GM23338 (cell line): ENCODE results near the gene SUB1. TPM values are rescaled to one million over a fixed set of nuclear protein-coding genes. Genes with fewer than 3 reads are reported as not detected.

Source experiments
- ATAC-seq: fragments of 200-7000 bp; cut with Tn5 transposase; 3 replicates; pipeline ENCODE4 v1.9.1; 2020
- DNase-seq: peaks from one replicate; pipeline ENCODE4 v3.0.0-alpha.2; 2015; ENCODE audit warnings: low spot score
- H2AFZ ChIP-seq: fragments of 200-600 bp; sonication (generic); 2 replicates; pipeline ENCODE4 v1.8.0; 2016; ENCODE audit warnings: antibody characterized with exemption, mild to moderate bottlenecking, moderate library complexity
- H3F3A ChIP-seq: fragments of 200-600 bp; sonication (generic); replicated peaks from 2 replicates; pipeline ENCODE4 v1.8.0; 2017; ENCODE audit warnings: antibody characterized with exemption, mixed run types, low read depth
- H3K27ac ChIP-seq: fragments of 200-600 bp; sonication (generic); 2 replicates; pipeline ENCODE4 v1.6.1; 2016; ENCODE audit warnings: low read depth
- H3K27me3 ChIP-seq: fragments of 200-600 bp; sonication (generic); 2 replicates; pipeline ENCODE4 v1.8.0; 2016; ENCODE audit warnings: mild to moderate bottlenecking, mixed run types, moderate library complexity; ENCODE audit not compliant: insufficient read depth
- H3K36me3 ChIP-seq: fragments of 200-600 bp; sonication (generic); 2 replicates; pipeline ENCODE4 v1.8.0; 2016; ENCODE audit warnings: mild to moderate bottlenecking; ENCODE audit not compliant: insufficient read depth
- H3K4me1 ChIP-seq: fragments of 200-600 bp; sonication (generic); 2 replicates; pipeline ENCODE4 v1.8.0; 2016; ENCODE audit warnings: mild to moderate bottlenecking, moderate library complexity; ENCODE audit not compliant: insufficient read depth
- H3K4me2 ChIP-seq: fragments of 200-600 bp; sonication (generic); 2 replicates; pipeline ENCODE4 v1.7.1; 2017; ENCODE audit warnings: mixed run types
- H3K4me3 ChIP-seq: fragments of 200-600 bp; sonication (generic); 2 replicates; pipeline ENCODE4 v1.6.1; 2016; ENCODE audit warnings: mixed run types
- H3K79me2 ChIP-seq: fragments of 200-600 bp; sonication (generic); replicated peaks from 2 replicates; pipeline ENCODE4 v1.8.0; 2017; ENCODE audit warnings: mild to moderate bottlenecking; ENCODE audit not compliant: insufficient read depth
- H3K9me2 ChIP-seq: fragments of 200-600 bp; sonication (generic); 2 replicates; pipeline ENCODE4 v1.8.0; 2017; ENCODE audit not compliant: insufficient read depth
- H4K20me1 ChIP-seq: fragments of 200-600 bp; sonication (generic); replicated peaks from 2 replicates; pipeline ENCODE4 v1.8.0; 2017; ENCODE audit warnings: mild to moderate bottlenecking; ENCODE audit not compliant: insufficient read depth
- H3K27ac Mint-ChIP-seq: 2 replicates; pipeline ENCODE4 v1.8.0; 2020; ENCODE audit warnings: inconsistent platforms, mild to moderate bottlenecking, moderate library complexity, mixed read lengths
- H3K27me3 Mint-ChIP-seq: 3 replicates; pipeline ENCODE4 v1.8.0; 2022; ENCODE audit warnings: low read depth, mild to moderate bottlenecking, moderate library complexity, mixed read lengths, inconsistent platforms; ENCODE audit not compliant: insufficient read depth, poor library complexity
- H3K36me3 Mint-ChIP-seq: 3 replicates; pipeline ENCODE4 v1.8.0; 2021; ENCODE audit warnings: low read depth, mild to moderate bottlenecking, inconsistent platforms, moderate library complexity, mixed read lengths
- H3K4me1 Mint-ChIP-seq: 3 replicates; pipeline ENCODE4 v1.8.0; 2020; ENCODE audit warnings: mild to moderate bottlenecking, inconsistent platforms, mixed read lengths
- H3K4me3 Mint-ChIP-seq: 3 replicates; pipeline ENCODE4 v1.8.0; 2021; ENCODE audit warnings: moderate library complexity, mild to moderate bottlenecking, inconsistent platforms, mixed read lengths
- H3K9me3 Mint-ChIP-seq: 3 replicates; pipeline ENCODE4 v1.8.0; 2020; ENCODE audit warnings: moderate library complexity, mild to moderate bottlenecking, inconsistent platforms, mixed read lengths
- CREB1 ChIP-seq: fragments of 250-450 bp; sonication (Bioruptor Pico); IDR thresholded peaks from 2 replicates; pipeline ENCODE4 v1.5.0; 2020; ENCODE audit warnings: low read depth, mild to moderate bottlenecking, moderate library complexity
- EZH2 ChIP-seq: fragments of 200-600 bp; sonication (generic); IDR thresholded peaks from one replicate; pipeline ENCODE4 v1.8.0; 2017; ENCODE audit warnings: antibody characterized with exemption, mild to moderate bottlenecking, low read depth; ENCODE audit not compliant: unreplicated experiment
- NANOG ChIP-seq: IDR thresholded peaks from 2 replicates; pipeline ENCODE4 v1.6.1; 2016; ENCODE audit warnings: antibody characterized with exemption, borderline replicate concordance
- POLR2AphosphoS5 ChIP-seq: IDR thresholded peaks from 2 replicates; pipeline ENCODE4 v1.6.1; 2016; ENCODE audit warnings: antibody characterized with exemption, low read depth
- STAT1 ChIP-seq: IDR thresholded peaks from one replicate; pipeline ENCODE4 v1.6.1; 2016; ENCODE audit warnings: antibody characterized with exemption; ENCODE audit not compliant: unreplicated experiment
- ZNF331 ChIP-seq: fragments of 250-450 bp; sonication (Bioruptor Pico); IDR thresholded peaks from 2 replicates; pipeline ENCODE4 v1.5.0; 2020; ENCODE audit warnings: low read depth, mild to moderate bottlenecking, moderate library complexity
- polyA plus RNA-seq: library from polyadenylated mRNA; unstranded; fragments of >200 nt; fragmentation: Nextera tagmentation; extraction: Ambion mirVana; gene quantifications from 2 replicates; pipeline ENCODE4 v1.2.1, GENCODE V29; 2016
- total RNA-seq: library from RNA; depleted of rRNA; stranded (reverse); fragments of >200 nt; shearing (Covaris generic); gene quantifications from 2 replicates; pipeline ENCODE4 v1.2.3, GENCODE V29; 2014
- TF ChIP-seq, protein P1 (sequence below), 2 experiments: fragments of 200-600 bp in 1 of 2; sonication (generic) in 1 of 2; conservative IDR thresholded peaks; 2 replicates each; pipeline versions ENCODE4 v1.5.1 to v1.6.1; 2016 to 2017; ENCODE audit warnings: antibody characterized with exemption in 2 of 2, low read depth in 2 of 2, mild to moderate bottlenecking in 2 of 2, moderate library complexity in 1 of 2
- TF ChIP-seq, protein P2 (sequence below): fragments of 250-450 bp; sonication (Bioruptor Pico); IDR thresholded peaks from 2 replicates; pipeline ENCODE4 v1.5.0; 2020; ENCODE audit warnings: mild to moderate bottlenecking, moderate library complexity

The SUB1 gene
- total and polyA plus RNA-seq, 2 experiments from 2014 or later, result 365 to 1,041 TPM

DNA sequence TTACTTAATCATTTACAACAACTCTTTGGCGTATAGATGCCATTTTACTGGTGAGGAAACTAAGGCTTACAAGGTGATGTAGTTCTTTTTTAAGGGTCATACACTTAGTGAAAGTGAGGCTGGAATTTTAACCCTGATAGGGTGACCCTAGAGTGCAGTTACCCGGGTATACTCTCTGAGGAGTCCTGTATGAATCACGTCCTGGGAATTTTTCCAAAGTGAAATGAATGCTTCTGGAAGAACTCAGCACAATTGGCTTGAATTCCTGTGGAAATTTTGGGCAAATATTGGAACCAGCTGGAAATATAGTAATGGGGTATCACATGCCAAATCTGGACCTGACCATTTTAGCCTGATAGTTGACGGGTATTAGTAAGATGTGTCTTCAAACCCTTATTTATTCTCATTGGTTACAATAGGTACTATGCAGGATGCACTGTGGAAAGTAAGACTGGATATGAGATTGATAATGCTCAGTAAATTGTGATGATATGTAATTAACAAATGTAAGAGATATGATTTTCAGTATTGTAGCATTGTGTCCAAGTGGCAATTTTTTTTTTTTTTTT lies 14.8 kb downstream of the SUB1 start:
- no peak overlapping the region for H3K27ac Mint-ChIP-seq

DNA sequence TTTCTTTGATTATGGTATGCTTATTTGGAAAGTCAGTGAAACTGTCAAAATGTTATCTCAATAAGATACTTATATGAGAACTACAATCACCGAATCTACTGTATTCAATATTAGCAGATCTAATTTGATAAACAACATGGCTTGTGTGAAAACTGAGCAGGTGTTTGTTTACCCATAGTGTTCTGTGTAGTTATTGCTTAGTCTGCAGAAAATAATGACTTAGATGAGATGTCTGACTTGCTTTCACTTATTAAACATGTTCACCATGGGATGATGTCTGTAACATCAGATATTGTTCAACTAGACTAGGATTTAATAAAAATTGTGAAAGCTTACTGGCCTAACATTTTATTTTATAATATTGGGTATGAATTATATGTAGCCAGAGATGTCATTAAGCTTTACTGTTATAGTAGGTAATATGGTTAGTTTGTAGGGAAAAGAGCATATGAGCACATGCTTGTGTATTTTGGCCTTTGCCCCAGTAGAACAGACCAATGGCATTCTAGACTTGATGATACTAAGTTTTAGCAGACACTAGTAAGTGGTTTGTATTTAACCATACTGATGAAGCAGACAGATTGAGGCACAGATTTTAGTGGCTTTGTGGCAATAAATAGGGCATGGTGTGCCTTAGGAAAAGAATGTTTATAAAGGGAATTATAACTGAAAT lies 16.4 kb downstream of the SUB1 start:
- H3K4me1 Mint-ChIP-seq, result no peaks in the 10 kb centered on the region
- H3K4me1 ChIP-seq, result no peaks in the 10 kb centered on the region
- ATAC-seq, result no peak
- H3K4me2 ChIP-seq, result no peak overlapping the region
- H3K36me3 Mint-ChIP-seq, result peaks cover 62% of the 10 kb centered on the region
- no peaks in the 10 kb centered on the region for H3K9me3 Mint-ChIP-seq
- no peak overlapping the region for H2AFZ ChIP-seq
- no peaks in the 10 kb centered on the region for H3K27me3 Mint-ChIP-seq
- peaks cover 34% of the 10 kb centered on the region for H3K36me3 ChIP-seq
- no peak for DNase-seq
- no peaks in the 10 kb centered on the region for H3F3A ChIP-seq
- H3K27me3 ChIP-seq, result no peaks in the 10 kb centered on the region
- no peak overlapping the region for H3K27ac Mint-ChIP-seq
- H3K4me3 Mint-ChIP-seq, result no peak overlapping the region
- no peak overlapping the region for H3K4me3 ChIP-seq
- peaks cover 23% of the 10 kb centered on the region for H4K20me1 ChIP-seq
- H3K79me2 ChIP-seq, result peaks cover 30% of the 10 kb centered on the region
- no peaks in the 10 kb centered on the region for H3K9me2 ChIP-seq
- no peak overlapping the region for H3K27ac ChIP-seq
- no peak for TF ChIP-seq POLR2AphosphoS5

More for the DNA sequence above, 14.8 kb downstream of the SUB1 start:
- Mint-ChIP-seq H3K9me3 (no peaks in the 10 kb centered on the region), H3K36me3 (peaks cover 73% of the 10 kb centered on the region), H3K27me3 (no peaks in the 10 kb centered on the region), H3K4me3 (no peak overlapping the region), H3K4me1 (no peaks in the 10 kb centered on the region)
- peaks cover 41% of the 10 kb centered on the region for H3K36me3 ChIP-seq
- H3K27me3 ChIP-seq, result no peaks in the 10 kb centered on the region
- H4K20me1 ChIP-seq, result peaks cover 37% of the 10 kb centered on the region
- ATAC-seq (no peak), DNase-seq (no peak)
- no peak overlapping the region for H3K27ac ChIP-seq
- no peak overlapping the region for H3K4me3 ChIP-seq
- TF ChIP-seq ZNF331 (no peak), CREB1 (CRISPR knock-in tag) (no peak), NANOG (no peak)
- no peaks in the 10 kb centered on the region for H3K4me1 ChIP-seq
- no peak overlapping the region for H2AFZ ChIP-seq
- no peak overlapping the region for H3K4me2 ChIP-seq
- no peaks in the 10 kb centered on the region for H3F3A ChIP-seq
- peaks cover 46% of the 10 kb centered on the region for H3K79me2 ChIP-seq
- no peaks in the 10 kb centered on the region for H3K9me2 ChIP-seq

DNA sequence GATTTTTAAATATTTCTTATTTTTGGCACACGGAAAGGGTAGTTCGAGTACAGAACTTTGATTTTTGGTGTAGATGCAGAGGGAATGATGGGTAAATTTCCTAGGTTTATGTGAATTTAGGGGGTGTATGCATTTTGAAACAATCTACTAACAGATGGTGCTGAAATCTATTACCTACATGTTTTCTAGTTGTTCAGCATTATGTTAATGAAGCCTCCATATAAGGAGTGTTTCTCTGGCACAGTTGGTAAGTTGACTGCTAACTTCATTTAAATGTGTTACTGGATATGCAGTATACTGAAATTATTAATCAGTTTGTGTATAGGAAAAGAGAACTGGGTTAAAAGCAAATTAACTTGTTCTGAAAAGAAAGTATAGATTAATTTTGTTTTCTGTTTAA lies 17.5 kb downstream of the SUB1 start:
- H3F3A ChIP-seq, result no peaks in the 10 kb centered on the region
- no peaks in the 10 kb centered on the region for H3K9me3 Mint-ChIP-seq
- no peaks in the 10 kb centered on the region for H3K4me1 ChIP-seq
- no peaks in the 10 kb centered on the region for H3K27me3 ChIP-seq
- no peak overlapping the region for H3K27ac ChIP-seq
- no peaks in the 10 kb centered on the region for H3K27me3 Mint-ChIP-seq
- peaks cover 28% of the 10 kb centered on the region for H3K36me3 ChIP-seq
- H4K20me1 ChIP-seq, result peaks cover 13% of the 10 kb centered on the region; the same call in 1 of the 2 replicates
- H2AFZ ChIP-seq, result no peak overlapping the region
- DNase-seq, result no peak
- H3K4me1 Mint-ChIP-seq, result no peaks in the 10 kb centered on the region
- ATAC-seq, result no peak
- peaks cover 55% of the 10 kb centered on the region for H3K36me3 Mint-ChIP-seq
- no peaks in the 10 kb centered on the region for H3K9me2 ChIP-seq
- H3K27ac Mint-ChIP-seq, result no peak overlapping the region
- H3K4me2 ChIP-seq, result no peak overlapping the region
- H3K79me2 ChIP-seq, result peaks cover 18% of the 10 kb centered on the region
- H3K4me3 Mint-ChIP-seq, result no peak overlapping the region
- H3K4me3 ChIP-seq, result no peak overlapping the region
- no peak for TF ChIP-seq ZNF331
- TF ChIP-seq POLR2AphosphoS5, result no peak
- TF ChIP-seq, protein P1, sequence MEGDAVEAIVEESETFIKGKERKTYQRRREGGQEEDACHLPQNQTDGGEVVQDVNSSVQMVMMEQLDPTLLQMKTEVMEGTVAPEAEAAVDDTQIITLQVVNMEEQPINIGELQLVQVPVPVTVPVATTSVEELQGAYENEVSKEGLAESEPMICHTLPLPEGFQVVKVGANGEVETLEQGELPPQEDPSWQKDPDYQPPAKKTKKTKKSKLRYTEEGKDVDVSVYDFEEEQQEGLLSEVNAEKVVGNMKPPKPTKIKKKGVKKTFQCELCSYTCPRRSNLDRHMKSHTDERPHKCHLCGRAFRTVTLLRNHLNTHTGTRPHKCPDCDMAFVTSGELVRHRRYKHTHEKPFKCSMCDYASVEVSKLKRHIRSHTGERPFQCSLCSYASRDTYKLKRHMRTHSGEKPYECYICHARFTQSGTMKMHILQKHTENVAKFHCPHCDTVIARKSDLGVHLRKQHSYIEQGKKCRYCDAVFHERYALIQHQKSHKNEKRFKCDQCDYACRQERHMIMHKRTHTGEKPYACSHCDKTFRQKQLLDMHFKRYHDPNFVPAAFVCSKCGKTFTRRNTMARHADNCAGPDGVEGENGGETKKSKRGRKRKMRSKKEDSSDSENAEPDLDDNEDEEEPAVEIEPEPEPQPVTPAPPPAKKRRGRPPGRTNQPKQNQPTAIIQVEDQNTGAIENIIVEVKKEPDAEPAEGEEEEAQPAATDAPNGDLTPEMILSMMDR (conservative IDR thresholded peaks at IDR 0.05; ENCODE audit: low read depth in 2 of 2), result no peak
- no peak for TF ChIP-seq EZH2
- TF ChIP-seq, protein P2, sequence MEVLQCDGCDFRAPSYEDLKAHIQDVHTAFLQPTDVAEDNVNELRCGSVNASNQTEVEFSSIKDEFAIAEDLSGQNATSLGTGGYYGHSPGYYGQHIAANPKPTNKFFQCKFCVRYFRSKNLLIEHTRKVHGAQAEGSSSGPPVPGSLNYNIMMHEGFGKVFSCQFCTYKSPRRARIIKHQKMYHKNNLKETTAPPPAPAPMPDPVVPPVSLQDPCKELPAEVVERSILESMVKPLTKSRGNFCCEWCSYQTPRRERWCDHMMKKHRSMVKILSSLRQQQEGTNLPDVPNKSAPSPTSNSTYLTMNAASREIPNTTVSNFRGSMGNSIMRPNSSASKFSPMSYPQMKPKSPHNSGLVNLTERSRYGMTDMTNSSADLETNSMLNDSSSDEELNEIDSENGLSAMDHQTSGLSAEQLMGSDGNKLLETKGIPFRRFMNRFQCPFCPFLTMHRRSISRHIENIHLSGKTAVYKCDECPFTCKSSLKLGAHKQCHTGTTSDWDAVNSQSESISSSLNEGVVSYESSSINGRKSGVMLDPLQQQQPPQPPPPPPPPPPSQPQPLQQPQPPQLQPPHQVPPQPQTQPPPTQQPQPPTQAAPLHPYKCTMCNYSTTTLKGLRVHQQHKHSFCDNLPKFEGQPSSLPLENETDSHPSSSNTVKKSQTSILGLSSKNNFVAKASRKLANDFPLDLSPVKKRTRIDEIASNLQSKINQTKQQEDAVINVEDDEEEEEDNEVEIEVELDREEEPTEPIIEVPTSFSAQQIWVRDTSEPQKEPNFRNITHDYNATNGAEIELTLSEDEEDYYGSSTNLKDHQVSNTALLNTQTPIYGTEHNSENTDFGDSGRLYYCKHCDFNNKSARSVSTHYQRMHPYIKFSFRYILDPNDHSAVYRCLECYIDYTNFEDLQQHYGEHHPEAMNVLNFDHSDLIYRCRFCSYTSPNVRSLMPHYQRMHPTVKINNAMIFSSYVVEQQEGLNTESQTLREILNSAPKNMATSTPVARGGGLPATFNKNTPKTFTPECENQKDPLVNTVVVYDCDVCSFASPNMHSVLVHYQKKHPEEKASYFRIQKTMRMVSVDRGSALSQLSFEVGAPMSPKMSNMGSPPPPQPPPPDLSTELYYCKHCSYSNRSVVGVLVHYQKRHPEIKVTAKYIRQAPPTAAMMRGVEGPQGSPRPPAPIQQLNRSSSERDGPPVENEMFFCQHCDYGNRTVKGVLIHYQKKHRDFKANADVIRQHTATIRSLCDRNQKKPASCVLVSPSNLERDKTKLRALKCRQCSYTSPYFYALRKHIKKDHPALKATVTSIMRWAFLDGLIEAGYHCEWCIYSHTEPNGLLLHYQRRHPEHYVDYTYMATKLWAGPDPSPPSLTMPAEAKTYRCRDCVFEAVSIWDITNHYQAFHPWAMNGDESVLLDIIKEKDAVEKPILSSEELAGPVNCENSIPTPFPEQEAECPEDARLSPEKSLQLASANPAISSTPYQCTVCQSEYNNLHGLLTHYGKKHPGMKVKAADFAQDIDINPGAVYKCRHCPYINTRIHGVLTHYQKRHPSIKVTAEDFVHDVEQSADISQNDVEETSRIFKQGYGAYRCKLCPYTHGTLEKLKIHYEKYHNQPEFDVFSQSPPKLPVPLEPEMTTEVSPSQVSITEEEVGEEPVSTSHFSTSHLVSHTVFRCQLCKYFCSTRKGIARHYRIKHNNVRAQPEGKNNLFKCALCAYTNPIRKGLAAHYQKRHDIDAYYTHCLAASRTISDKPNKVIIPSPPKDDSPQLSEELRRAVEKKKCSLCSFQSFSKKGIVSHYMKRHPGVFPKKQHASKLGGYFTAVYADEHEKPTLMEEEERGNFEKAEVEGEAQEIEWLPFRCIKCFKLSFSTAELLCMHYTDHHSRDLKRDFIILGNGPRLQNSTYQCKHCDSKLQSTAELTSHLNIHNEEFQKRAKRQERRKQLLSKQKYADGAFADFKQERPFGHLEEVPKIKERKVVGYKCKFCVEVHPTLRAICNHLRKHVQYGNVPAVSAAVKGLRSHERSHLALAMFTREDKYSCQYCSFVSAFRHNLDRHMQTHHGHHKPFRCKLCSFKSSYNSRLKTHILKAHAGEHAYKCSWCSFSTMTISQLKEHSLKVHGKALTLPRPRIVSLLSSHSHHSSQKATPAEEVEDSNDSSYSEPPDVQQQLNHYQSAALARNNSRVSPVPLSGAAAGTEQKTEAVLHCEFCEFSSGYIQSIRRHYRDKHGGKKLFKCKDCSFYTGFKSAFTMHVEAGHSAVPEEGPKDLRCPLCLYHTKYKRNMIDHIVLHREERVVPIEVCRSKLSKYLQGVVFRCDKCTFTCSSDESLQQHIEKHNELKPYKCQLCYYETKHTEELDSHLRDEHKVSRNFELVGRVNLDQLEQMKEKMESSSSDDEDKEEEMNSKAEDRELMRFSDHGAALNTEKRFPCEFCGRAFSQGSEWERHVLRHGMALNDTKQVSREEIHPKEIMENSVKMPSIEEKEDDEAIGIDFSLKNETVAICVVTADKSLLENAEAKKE (CRISPR knock-in tag), result no peak
- TF ChIP-seq STAT1, result no peak
